ENCODE data around the gene RETREG2.

Gene RETREG2

GRCh38 chr2:219169930-219170654 lies 8.0 kb upstream of the RETREG2 start, which contains the start of gene SLC23A3:
Gene SLC23A3 (minus strand): TSS chr2:219170029. CDS start chr2:219169984, 45 bp downstream.
- DNase-seq: no peak

- peak; percentile 15 for DNase-seq
These were observed 6.8 kb upstream of the RETREG2 start for GRCh38 chr2:219171231-219171651.

GRCh38 chr2:219172231-219173154 lies 5.6 kb upstream of the RETREG2 start:
- DNase-seq: no peak

GRCh38 chr2:219173176-219173575 lies 4.9 kb upstream of the RETREG2 start:
- DNase-seq: no peak

DNA sequence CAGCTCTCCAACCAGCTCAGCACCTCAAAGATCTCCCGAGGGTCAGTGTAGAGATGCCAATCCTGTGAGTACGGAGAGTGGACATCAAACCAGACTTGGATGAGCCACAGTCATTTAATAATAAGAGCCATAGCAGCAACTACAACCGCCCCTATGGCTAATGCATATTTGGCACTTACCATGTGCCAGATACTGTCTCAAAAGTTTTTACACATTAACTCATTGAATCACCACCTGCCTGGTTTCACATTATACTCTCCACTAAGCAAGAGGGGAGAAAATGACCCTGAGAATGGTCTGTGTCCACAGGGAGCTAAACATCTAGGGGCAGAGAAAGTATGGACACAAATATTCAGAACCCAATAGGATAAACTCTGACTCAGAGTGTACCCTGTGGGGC lies 3.9 kb upstream of the RETREG2 start:
- no peak for DNase-seq

DNA sequence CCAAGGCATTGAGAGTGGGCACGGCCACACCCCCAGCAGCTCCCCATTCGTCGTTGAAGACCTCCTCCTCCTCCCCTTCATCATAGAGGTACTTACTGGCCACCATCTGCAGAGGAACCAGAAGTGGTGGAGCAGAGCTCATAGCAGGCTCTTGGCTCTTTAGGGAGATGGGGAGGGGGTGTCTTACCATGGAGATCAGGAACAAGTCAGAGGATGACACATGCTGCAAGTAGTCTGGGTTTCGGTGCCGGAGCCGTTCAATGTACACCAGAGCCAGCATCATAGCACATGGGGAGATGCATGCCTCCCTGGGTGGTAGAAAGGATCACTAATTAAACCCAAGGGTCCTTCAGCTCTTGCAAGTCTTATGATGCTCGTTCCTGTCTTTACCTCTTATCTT lies 3.3 kb upstream of the RETREG2 start:
- DNase-seq: no peak

DNA sequence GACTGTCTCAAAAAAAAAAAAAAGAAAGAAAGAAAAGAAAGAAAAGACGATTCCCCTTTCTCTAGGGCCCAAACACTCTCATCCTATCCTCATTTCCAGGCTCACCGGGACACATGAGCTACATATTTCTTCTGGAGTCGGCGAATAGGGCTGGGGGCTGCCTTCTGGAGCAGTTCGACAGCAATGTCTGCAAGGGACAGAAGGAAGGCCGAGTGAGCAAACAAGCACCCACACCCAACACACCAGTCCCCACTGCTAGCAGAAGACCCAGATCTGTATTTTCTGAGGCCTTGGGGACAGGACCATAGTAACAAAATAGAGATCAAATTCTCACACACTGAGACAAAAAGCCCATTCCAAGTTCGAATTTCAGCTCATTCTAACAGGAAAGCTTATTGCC lies 2.6 kb upstream of the RETREG2 start:
- DNase-seq: no peak

- peak; percentile 35 for DNase-seq
These were observed 1.9 kb upstream of the RETREG2 start for GRCh38 chr2:219175928-219176817.

GRCh38 chr2:219176818-219177551 lies 1.1 kb upstream of the RETREG2 start, which contains the start of gene CNPPD1:
Gene CNPPD1 (minus strand): TSS chr2:219176925. CDS start chr2:219176828, 97 bp downstream.
- DNase-seq: peak; percentile 88

GRCh38 chr2:219178377-219179175 lies 501 bp downstream of the RETREG2 start:
- peak; percentile 41 for DNase-seq

- DNase-seq: no peak
These were observed 1.8 kb downstream of the RETREG2 start for GRCh38 chr2:219179601-219180465.

DNA sequence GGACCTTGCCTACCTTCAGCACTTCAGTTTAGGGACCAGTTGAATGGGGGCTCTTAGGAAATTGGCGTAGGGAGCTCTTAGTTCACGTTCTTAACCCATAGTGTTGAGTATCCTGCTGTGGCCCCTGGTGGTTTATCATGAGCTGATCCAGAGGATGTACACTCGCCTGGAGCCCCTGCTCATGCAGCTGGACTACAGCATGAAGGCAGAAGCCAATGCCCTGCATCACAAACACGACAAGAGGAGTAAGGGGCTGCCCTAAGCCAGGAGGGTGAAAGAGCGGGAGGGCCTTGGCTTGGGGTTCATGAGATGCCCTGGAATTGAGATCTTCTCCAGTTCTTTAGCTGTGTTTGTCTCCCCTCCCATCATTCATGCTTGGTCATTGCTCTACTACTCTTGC lies 2.9 kb downstream of the RETREG2 start:
- DNase-seq: no peak

GRCh38 chr2:219181531-219181930 lies 3.5 kb downstream of the RETREG2 start:
- DNase-seq: no peak

DNA sequence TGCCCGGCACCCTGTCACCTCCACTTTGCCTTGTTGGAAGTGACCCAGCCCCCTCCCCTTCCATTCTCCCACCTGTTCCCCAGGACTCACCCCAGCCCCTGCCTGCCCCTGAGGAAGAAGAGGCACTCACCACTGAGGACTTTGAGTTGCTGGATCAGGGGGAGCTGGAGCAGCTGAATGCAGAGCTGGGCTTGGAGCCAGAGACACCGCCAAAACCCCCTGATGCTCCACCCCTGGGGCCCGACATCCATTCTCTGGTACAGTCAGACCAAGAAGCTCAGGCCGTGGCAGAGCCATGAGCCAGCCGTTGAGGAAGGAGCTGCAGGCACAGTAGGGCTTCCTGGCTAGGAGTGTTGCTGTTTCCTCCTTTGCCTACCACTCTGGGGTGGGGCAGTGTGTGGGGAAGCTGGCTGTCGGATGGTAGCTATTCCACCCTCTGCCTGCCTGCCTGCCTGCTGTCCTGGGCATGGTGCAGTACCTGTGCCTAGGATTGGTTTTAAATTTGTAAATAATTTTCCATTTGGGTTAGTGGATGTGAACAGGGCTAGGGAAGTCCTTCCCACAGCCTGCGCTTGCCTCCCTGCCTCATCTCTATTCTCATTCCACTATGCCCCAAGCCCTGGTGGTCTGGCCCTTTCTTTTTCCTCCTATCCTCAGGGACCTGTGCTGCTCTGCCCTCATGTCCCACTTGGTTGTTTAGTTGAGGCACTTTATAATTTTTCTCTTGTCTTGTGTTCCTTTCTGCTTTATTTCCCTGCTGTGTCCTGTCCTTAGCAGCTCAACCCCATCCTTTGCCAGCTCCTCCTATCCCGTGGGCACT lies 4.5 kb downstream of the RETREG2 start:
- DNase-seq: no peak

GRCh38 chr2:219183151-219183772 lies 5.2 kb downstream of the RETREG2 start:
- no peak for DNase-seq

GRCh38 chr2:219184121-219184520 lies 6.0 kb downstream of the RETREG2 start:
- DNase-seq: no peak

- no peak for DNase-seq
These were observed 8.8 kb downstream of the RETREG2 start for GRCh38 chr2:219186754-219187456.

- no peak for DNase-seq
These were observed 19.3 kb downstream of the RETREG2 start for GRCh38 chr2:219197388-219197787.
